Stimulated activated naive B cell treated with anti-CD40 and anti-IgM and Interleukin-4, amounts not matched to agents 10 μg/mL and 1 μg/mL and 100 μg/mL, for 72 hours (primary cell): ENCODE measurements around the gene TEX2.

Experiments used
- ATAC-seq, 2 donors: fragments of 150-1000 bp; cut with Tn5 transposase; replicated peaks; 2 replicates each; pipeline ENCODE4 v1.10.0; 2021; ENCODE audit warnings: moderate library complexity in 1 of 2
- DNase-seq: peaks from one replicate; pipeline ENCODE4 v3.0.0; 2021
- H3K27ac Mint-ChIP-seq: one replicate; pipeline ENCODE4 v1.8.0; 2022; ENCODE audit warnings: mild to moderate bottlenecking, mixed read lengths
- H3K27me3 Mint-ChIP-seq, 2 donors: one replicate each; pipeline ENCODE4 v1.8.0; 2022; ENCODE audit warnings: mixed read lengths in 2 of 2
- H3K36me3 Mint-ChIP-seq, 2 donors: one replicate each; pipeline ENCODE4 v1.8.0; 2022; ENCODE audit warnings: mixed read lengths in 2 of 2, mild to moderate bottlenecking in 1 of 2
- H3K4me1 Mint-ChIP-seq, 2 donors: one replicate each; pipeline ENCODE4 v1.8.0; 2022; ENCODE audit warnings: mixed read lengths in 2 of 2, mild to moderate bottlenecking in 1 of 2
- H3K4me3 Mint-ChIP-seq, 2 donors: one replicate each; pipeline ENCODE4 v1.8.0; 2022; ENCODE audit warnings: mild to moderate bottlenecking in 2 of 2, mixed read lengths in 2 of 2, moderate library complexity in 1 of 2
- H3K9me3 Mint-ChIP-seq, 2 donors: one replicate each; pipeline ENCODE4 v1.8.0; 2022; ENCODE audit warnings: mixed read lengths in 2 of 2, mild to moderate bottlenecking in 1 of 2

TEX2 gene

GRCh38 chr17:64166876-64167275 lies 96.2 kb downstream of the TEX2 start:
- Mint-ChIP-seq H3K27me3 (no peaks in the 10 kb centered on the region), H3K9me3 (no peaks in the 10 kb centered on the region)

DNA sequence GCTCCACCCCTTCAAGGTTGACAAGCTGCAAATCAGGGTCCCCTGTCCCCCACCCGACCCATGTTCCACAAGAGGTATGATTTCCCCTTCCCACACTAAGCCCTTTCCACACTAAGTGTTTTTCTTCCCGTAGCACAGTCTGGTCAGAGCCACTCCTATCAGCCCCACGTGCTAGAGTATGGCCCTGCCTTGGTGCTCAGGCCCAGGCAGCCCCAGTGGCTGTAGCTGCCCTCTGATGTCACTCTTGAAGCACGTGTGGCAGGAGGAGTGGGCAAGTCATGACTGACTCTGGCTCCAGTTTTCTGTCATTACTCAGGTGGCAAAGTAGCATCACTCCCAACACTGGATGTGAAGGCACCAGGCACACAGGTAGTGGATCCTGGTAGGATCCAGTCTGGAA lies 97.7 kb downstream of the TEX2 start:
- peaks cover 2 to 7% of the 10 kb centered on the region in 2 donors for H3K4me1 Mint-ChIP-seq
- no peaks in the 10 kb centered on the region for H3K27me3 Mint-ChIP-seq
- ATAC-seq (no peak), DNase-seq (no peak)
- H3K36me3 Mint-ChIP-seq, result peaks cover 30 to 46% of the 10 kb centered on the region in 2 donors
- H3K27ac Mint-ChIP-seq, result peak overlapping the region; percentile 75
- no peak overlapping the region for H3K4me3 Mint-ChIP-seq
- H3K9me3 Mint-ChIP-seq, result no peaks in the 10 kb centered on the region

More at GRCh38 chr17:64166876-64167275, 96.2 kb downstream of the TEX2 start:
- peaks cover 39 to 57% of the 10 kb centered on the region in 2 donors for H3K36me3 Mint-ChIP-seq
- DNase-seq (no peak), ATAC-seq (no peak)
- peaks cover 2 to 7% of the 10 kb centered on the region in 2 donors for H3K4me1 Mint-ChIP-seq
- H3K4me3 Mint-ChIP-seq, result no peak overlapping the region
- H3K27ac Mint-ChIP-seq, result no peak overlapping the region

DNA sequence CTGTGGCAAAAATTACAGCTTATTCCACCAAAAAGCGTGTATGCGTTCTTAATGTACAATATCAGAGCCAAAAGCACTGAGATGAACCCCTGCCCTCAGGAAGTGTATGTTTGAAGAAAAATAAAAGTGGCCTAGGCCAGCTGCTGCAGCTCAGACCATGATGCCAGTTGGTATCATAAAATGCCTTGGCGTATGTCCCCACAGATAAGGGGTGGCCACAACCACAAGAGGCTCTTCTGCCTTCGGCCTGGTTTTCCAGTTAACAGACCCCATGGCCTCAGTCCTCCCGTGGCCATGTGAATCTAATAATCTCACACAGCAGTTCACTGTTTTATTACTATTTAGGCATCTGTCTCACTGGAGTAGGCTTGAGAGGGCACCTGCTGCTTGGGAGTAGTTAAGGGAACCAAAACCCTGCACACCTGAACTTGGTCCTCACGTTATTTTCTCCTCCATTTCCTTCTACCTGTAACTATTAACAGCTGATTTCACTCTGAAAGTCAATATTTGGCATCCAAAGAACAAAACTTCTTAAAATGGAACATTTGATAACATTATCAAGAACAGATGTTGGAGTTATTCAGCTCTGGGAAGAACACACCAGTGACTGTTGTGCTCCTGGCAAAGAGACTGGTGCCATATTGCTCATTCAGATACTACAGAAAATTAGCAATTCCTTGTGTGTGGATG lies 98.3 kb downstream of the TEX2 start:
- peaks cover 24 to 41% of the 10 kb centered on the region in 2 donors for H3K36me3 Mint-ChIP-seq
- DNase-seq (no peak), ATAC-seq (no peak)
- no peaks in the 10 kb centered on the region for H3K27me3 Mint-ChIP-seq
- H3K4me3 Mint-ChIP-seq, result no peak overlapping the region
- peaks cover 2 to 7% of the 10 kb centered on the region in 2 donors for H3K4me1 Mint-ChIP-seq
- H3K9me3 Mint-ChIP-seq, result no peaks in the 10 kb centered on the region
- no peak overlapping the region for H3K27ac Mint-ChIP-seq

DNA sequence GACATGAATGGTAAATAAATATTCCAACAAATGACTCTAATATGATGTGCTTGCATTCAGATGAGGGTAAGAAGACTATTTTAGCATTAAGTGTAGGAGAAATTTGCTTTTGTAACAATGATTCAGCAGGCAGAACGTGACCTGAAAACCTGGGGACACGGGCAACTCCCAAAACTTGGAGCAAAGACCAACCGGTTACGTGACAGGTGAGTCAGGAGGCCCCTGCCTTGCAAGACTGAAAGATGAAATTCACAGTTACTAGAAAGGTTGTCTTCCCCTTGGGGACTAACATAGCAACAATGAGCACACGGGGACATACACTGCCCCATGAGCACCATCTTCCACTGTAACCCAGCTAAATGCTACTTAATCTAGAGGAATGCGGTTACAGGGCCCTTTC lies 99.6 kb downstream of the TEX2 start:
- DNase-seq, result no peak
- no peak for ATAC-seq
- H3K9me3 Mint-ChIP-seq, result no peaks in the 10 kb centered on the region
- H3K27ac Mint-ChIP-seq, result no peak overlapping the region
- H3K27me3 Mint-ChIP-seq, result no peaks in the 10 kb centered on the region
- peaks cover 26 to 38% of the 10 kb centered on the region in 2 donors for H3K36me3 Mint-ChIP-seq
- H3K4me1 Mint-ChIP-seq, result peaks cover 2 to 7% of the 10 kb centered on the region in 2 donors
- no peak overlapping the region for H3K4me3 Mint-ChIP-seq

GRCh38 chr17:64162554-64162953 lies 100.5 kb downstream of the TEX2 start:
- ATAC-seq (no peak), DNase-seq (no peak)
- no peak overlapping the region for H3K27ac Mint-ChIP-seq
- H3K4me1 Mint-ChIP-seq, result peaks cover 0 to 3% of the 10 kb centered on the region in 2 donors
- H3K9me3 Mint-ChIP-seq, result no peaks in the 10 kb centered on the region
- H3K36me3 Mint-ChIP-seq, result peaks cover 21 to 30% of the 10 kb centered on the region in 2 donors
- H3K4me3 Mint-ChIP-seq, result no peak overlapping the region
- H3K27me3 Mint-ChIP-seq, result no peaks in the 10 kb centered on the region

DNA sequence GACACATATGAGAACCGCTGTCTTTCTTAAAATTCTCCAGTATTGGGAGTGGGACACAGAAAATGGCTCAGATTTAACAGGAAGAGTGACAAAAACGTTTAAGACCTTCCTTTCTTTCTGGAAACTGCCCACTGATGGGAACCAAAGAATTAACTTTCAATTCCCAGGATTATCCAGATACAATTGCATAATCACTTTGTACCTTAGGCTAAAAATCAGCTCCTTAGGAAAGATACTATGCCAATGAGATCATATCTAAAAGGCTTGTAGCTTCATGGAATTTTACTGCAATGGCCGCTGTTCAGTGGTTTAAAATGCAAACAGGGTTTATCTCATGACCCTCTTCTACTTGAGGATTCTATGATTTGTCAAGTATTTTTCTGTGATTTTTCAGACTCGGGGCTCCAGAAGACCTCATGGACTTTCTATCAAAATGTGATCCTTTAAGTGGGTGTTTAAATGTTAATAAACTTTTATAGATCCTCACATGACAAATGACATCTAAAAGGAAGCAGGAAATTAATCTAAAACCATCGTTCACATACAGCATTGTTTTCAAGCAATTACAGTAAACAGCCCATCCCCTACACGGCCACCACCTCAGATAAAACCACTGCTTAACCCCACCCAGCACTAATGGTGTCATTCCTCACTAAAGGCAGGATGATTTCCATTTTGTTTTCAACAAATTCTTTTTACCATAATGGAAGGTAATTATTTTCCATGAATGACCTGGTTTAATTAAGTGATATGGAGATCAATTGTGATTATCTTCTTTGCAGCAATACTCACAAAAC lies 101.5 kb downstream of the TEX2 start:
- DNase-seq (no peak), ATAC-seq (no peak)
- no peaks in the 10 kb centered on the region for H3K9me3 Mint-ChIP-seq
- H3K36me3 Mint-ChIP-seq, result peaks cover 17 to 22% of the 10 kb centered on the region in 2 donors
- no peak overlapping the region for H3K27ac Mint-ChIP-seq
- H3K4me1 Mint-ChIP-seq, result no peaks in the 10 kb centered on the region
- no peaks in the 10 kb centered on the region for H3K27me3 Mint-ChIP-seq
- no peak overlapping the region for H3K4me3 Mint-ChIP-seq

DNA sequence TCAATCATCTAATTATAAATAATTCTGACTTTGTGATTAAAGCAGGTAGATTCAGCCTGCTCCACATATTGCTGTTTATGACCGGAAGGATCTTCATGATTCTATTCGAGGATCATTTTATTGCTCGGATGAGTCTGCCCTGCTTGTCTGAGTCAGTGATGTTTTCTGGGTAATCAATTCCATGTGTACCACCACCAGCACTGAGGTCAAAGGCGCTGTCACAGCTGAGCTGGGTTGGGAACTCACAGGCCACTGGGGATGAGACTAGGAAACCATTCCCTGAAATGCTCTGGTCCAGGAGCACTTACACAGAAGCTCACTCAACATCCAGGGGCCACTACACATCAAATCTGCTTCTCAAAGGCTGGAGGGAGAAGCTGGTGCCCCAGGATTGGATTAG lies 102.7 kb downstream of the TEX2 start:
- Mint-ChIP-seq H3K27me3 (no peaks in the 10 kb centered on the region), H3K27ac (no peak overlapping the region), H3K4me3 (no peak overlapping the region), H3K36me3 (peaks cover 10 to 16% of the 10 kb centered on the region in 2 donors), H3K4me1 (no peaks in the 10 kb centered on the region), H3K9me3 (no peaks in the 10 kb centered on the region)
- DNase-seq (no peak), ATAC-seq (no peak)

- DNase-seq, result no peak
- Mint-ChIP-seq H3K4me3 (no peak overlapping the region), H3K27me3 (no peaks in the 10 kb centered on the region), H3K9me3 (no peaks in the 10 kb centered on the region), H3K36me3 (peaks cover 15 to 17% of the 10 kb centered on the region in 2 donors), H3K27ac (no peak overlapping the region), H3K4me1 (no peaks in the 10 kb centered on the region)
- ATAC-seq, result no peak
Observed at GRCh38 chr17:64158831-64159590, 104.0 kb downstream of the TEX2 start.

- no peak overlapping the region for H3K27ac Mint-ChIP-seq
- H3K9me3 Mint-ChIP-seq, result no peaks in the 10 kb centered on the region
Observed at GRCh38 chr17:64158406-64158805, 104.7 kb downstream of the TEX2 start.

GRCh38 chr17:64157669-64158180 lies 105.3 kb downstream of the TEX2 start:
- Mint-ChIP-seq H3K27me3 (no peaks in the 10 kb centered on the region), H3K27ac (no peak overlapping the region), H3K4me3 (no peak overlapping the region), H3K4me1 (no peaks in the 10 kb centered on the region), H3K36me3 (peaks cover 25 to 28% of the 10 kb centered on the region in 2 donors), H3K9me3 (no peaks in the 10 kb centered on the region)
- no peak for DNase-seq
- no peak for ATAC-seq

More at GRCh38 chr17:64158406-64158805, 104.7 kb downstream of the TEX2 start:
- ATAC-seq (no peak), DNase-seq (no peak)
- Mint-ChIP-seq H3K4me1 (no peaks in the 10 kb centered on the region), H3K36me3 (peaks cover 18 to 21% of the 10 kb centered on the region in 2 donors), H3K4me3 (no peak overlapping the region), H3K27me3 (no peaks in the 10 kb centered on the region)

DNA sequence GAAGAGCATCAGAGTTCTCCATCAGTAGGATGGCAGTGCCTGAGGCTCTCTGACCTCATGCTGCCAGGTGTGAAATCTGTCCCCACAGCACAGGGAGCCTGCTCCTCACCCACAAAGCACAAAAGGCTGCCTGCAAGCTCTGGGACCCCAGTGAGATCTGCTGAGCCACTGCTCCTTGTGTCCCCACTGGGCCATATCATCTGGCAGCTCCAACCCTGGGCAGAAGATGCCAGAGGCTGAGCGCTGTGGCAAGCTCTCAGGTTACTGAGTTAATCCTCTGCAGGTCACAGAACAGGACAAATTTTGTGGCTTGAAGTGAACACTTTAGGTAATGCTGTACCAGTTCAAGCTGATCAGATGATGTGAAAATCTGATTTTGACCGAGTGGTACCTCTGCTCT lies 106.4 kb downstream of the TEX2 start:
- Mint-ChIP-seq H3K27me3 (no peaks in the 10 kb centered on the region), H3K4me3 (no peak overlapping the region), H3K4me1 (no peaks in the 10 kb centered on the region), H3K36me3 (peaks cover 32% of the 10 kb centered on the region in 2 donors), H3K9me3 (no peaks in the 10 kb centered on the region), H3K27ac (no peak overlapping the region)
- ATAC-seq (no peak), DNase-seq (no peak)

GRCh38 chr17:64155751-64156544 lies 107.1 kb downstream of the TEX2 start:
- DNase-seq (no peak), ATAC-seq (no peak)
- Mint-ChIP-seq H3K4me1 (no peaks in the 10 kb centered on the region), H3K36me3 (peaks cover 31 to 32% of the 10 kb centered on the region in 2 donors), H3K27ac (peak overlapping the region; percentile 62), H3K9me3 (no peaks in the 10 kb centered on the region), H3K27me3 (no peaks in the 10 kb centered on the region), H3K4me3 (no peak overlapping the region)

- no peak for DNase-seq
- Mint-ChIP-seq H3K27me3 (no peaks in the 10 kb centered on the region), H3K4me3 (no peak overlapping the region)
Observed at GRCh38 chr17:64155129-64155528, 107.9 kb downstream of the TEX2 start.

More at GRCh38 chr17:64155129-64155528, 107.9 kb downstream of the TEX2 start:
- no peak for ATAC-seq
- H3K9me3 Mint-ChIP-seq, result no peaks in the 10 kb centered on the region
- H3K4me1 Mint-ChIP-seq, result no peaks in the 10 kb centered on the region
- H3K27ac Mint-ChIP-seq, result no peak overlapping the region
- H3K36me3 Mint-ChIP-seq, result peaks cover 29 to 31% of the 10 kb centered on the region in 2 donors
